Esophagus squamous epithelium (tissue), 5 donors: ENCODE data around the gene BGN. TPM values are rescaled to one million over a fixed set of nuclear protein-coding genes. Genes with fewer than 3 reads are reported as not detected.

Experiments
- DNase-seq: peaks from one replicate; lab custom pipeline; 2025; lab: John Stamatoyannopoulos, UW
- H3K27ac ChIP-seq, 4 donors: fragments of 200-600 bp; sonication (generic); one replicate each; pipeline ENCODE4 v1.5.1; 2016 to 2019; ENCODE audit warnings: mild to moderate bottlenecking in 1 of 4
- H3K27me3 ChIP-seq, 4 donors: fragments of 200-600 bp; sonication (generic); 1 replicate in 3 of 4; 2 replicates in 1 of 4; pipeline versions ENCODE4 v1.5.1 to v1.6.0; 2017 to 2021; ENCODE audit warnings: antibody characterized with exemption in 1 of 4
- H3K36me3 ChIP-seq, 3 donors: fragments of 200-600 bp; sonication (generic); one replicate each; pipeline ENCODE4 v1.5.1; 2016 to 2019
- H3K4me1 ChIP-seq, 3 donors: fragments of 200-600 bp; sonication (generic); one replicate each; pipeline ENCODE4 v1.5.1; 2017 to 2019
- H3K4me3 ChIP-seq, 4 donors: fragments of 200-600 bp; sonication (generic); 1 replicate in 3 of 4; 2 replicates in 1 of 4; pipeline ENCODE4 v1.5.1; 2016 to 2019; ENCODE audit warnings: mild to moderate bottlenecking in 2 of 4, moderate library complexity in 1 of 4
- H3K9me3 ChIP-seq, 3 donors: fragments of 200-600 bp; sonication (generic); one replicate each; pipeline ENCODE4 v1.5.1; 2016 to 2019
- CTCF ChIP-seq, 6 experiments: fragments of 450-650 bp in 4 of 6; fragments of 200-600 bp in 2 of 6; sonication (generic) in 2 of 6; IDR thresholded peaks; one replicate each; pipeline ENCODE4 v1.5.1; 2016 to 2019; ENCODE audit warnings: antibody characterized with exemption in 6 of 6, mild to moderate bottlenecking in 4 of 6, moderate library complexity in 4 of 6
- POLR2A ChIP-seq, 4 donors: fragments of 450-650 bp; IDR thresholded peaks; one replicate each; pipeline ENCODE4 v1.6.1; 2017; ENCODE audit warnings: antibody characterized with exemption in 4 of 4, mild to moderate bottlenecking in 4 of 4, moderate library complexity in 3 of 4
- WGBS, 2 donors: methylation state at CpG; one replicate each; pipeline ENCODE4 v1.1.5; 2018; 5-methylcytosine and 5-hydroxymethylcytosine counted together
- intact Hi-C: fragments of 100-400 bp; cut with DNase I; formaldehyde crosslinking; loops from one replicate; pipeline ENCODE4 v1.15.0; 2022
- total RNA-seq, 4 donors: library from RNA; depleted of rRNA; stranded (reverse); fragments of >200 nt; gene quantifications; one replicate each; pipeline ENCODE4 v1.1.0, GENCODE V29; 2016
- donor health status: DM: yes; HTN: yes; CAD: no.

The BGN gene
- total RNA-seq, 4 donors from 2014 or later = 6.7 to 26.7 (median 15.7) TPM

GRCh38 chrX:153549231-153549630 is 54.5 kb downstream of the BGN start:
- WGBS, 2 donors = 87% methylated on average over 5 of the region's 17 CpGs; no CpG with 5 or more reads in 1 of the 2 donors
- H3K9me3 ChIP-seq = no peaks in the 10 kb centered on the region
- H3K4me1 ChIP-seq = no peaks in the 10 kb centered on the region
- no peak overlapping the region for H3K4me3 ChIP-seq
- no peak for DNase-seq
- no peak overlapping the region for H3K27ac ChIP-seq
- H3K27me3 ChIP-seq = no peaks in the 10 kb centered on the region
- TF ChIP-seq POLR2A (IDR thresholded peaks at IDR 0.05) (no peak), CTCF (IDR thresholded peaks at IDR 0.05) (no peak)
- intact Hi-C loops = no loop called here
- H3K36me3 ChIP-seq = no peaks in the 10 kb centered on the region

GRCh38 chrX:153549807-153550206 is 55.0 kb downstream of the BGN start:
- Histone ChIP-seq H3K36me3 (no peaks in the 10 kb centered on the region), H3K9me3 (no peaks in the 10 kb centered on the region), H3K4me1 (no peaks in the 10 kb centered on the region), H3K27ac (no peak overlapping the region), H3K4me3 (no peak overlapping the region), H3K27me3 (no peaks in the 10 kb centered on the region)
- no peak for TF ChIP-seq CTCF (IDR thresholded peaks at IDR 0.05)
- DNase-seq = no peak
- 96% methylated on average over 9 of the region's 16 CpGs; no CpG with 5 or more reads in 1 of the 2 donors for WGBS, 2 donors
- intact Hi-C loops = no loop called here

GRCh38 chrX:153551135-153551534 is 56.4 kb downstream of the BGN start:
- Histone ChIP-seq H3K27ac (no peak overlapping the region), H3K4me3 (no peak overlapping the region), H3K27me3 (peaks cover 0 to 8% (median 0%) of the 10 kb centered on the region in 4 donors), H3K36me3 (no peaks in the 10 kb centered on the region), H3K4me1 (no peaks in the 10 kb centered on the region), H3K9me3 (no peaks in the 10 kb centered on the region)
- no peak for TF ChIP-seq CTCF (IDR thresholded peaks at IDR 0.05)
- no peak for TF ChIP-seq POLR2A (IDR thresholded peaks at IDR 0.05)
- DNase-seq = no peak
- 68 to 85% methylated on average over 3 to 5 of the region's 5 CpGs for WGBS, 2 donors
- intact Hi-C loops = no loop called here

- H3K4me3 ChIP-seq = no peak overlapping the region
- no peak overlapping the region for H3K27ac ChIP-seq
- no peaks in the 10 kb centered on the region for H3K36me3 ChIP-seq
- no peaks in the 10 kb centered on the region for H3K4me1 ChIP-seq
- intact Hi-C loops = no loop called here
- WGBS, 2 donors = 57 to 60% methylated on average over 6 to 7 of the region's 17 CpGs
- H3K9me3 ChIP-seq = no peaks in the 10 kb centered on the region
- TF ChIP-seq POLR2A (IDR thresholded peaks at IDR 0.05) (no peak), CTCF (IDR thresholded peaks at IDR 0.05) (peak; percentile 22 to 60 (median 52))
- no peak for DNase-seq
- peaks cover 0 to 8% (median 0%) of the 10 kb centered on the region in 4 donors for H3K27me3 ChIP-seq
These were observed 59.9 kb downstream of the BGN start for GRCh38 chrX:153554519-153555167.

GRCh38 chrX:153556767-153557166 is 62.0 kb downstream of the BGN start:
- no peak for DNase-seq
- peaks cover 0 to 8% (median 0%) of the 10 kb centered on the region in 4 donors for H3K27me3 ChIP-seq

More at GRCh38 chrX:153556767-153557166, 62.0 kb downstream of the BGN start:
- intact Hi-C loops = no loop called here
- Histone ChIP-seq H3K9me3 (no peaks in the 10 kb centered on the region), H3K4me3 (no peak overlapping the region), H3K4me1 (no peaks in the 10 kb centered on the region), H3K36me3 (no peaks in the 10 kb centered on the region), H3K27ac (no peak overlapping the region)
- no peak for TF ChIP-seq POLR2A (IDR thresholded peaks at IDR 0.05)
- TF ChIP-seq CTCF (IDR thresholded peaks at IDR 0.05) = no peak
- WGBS, 2 donors = 100% methylated on average over 1 of the region's 12 CpGs; no CpG with 5 or more reads in 1 of the 2 donors
